Calu3 (cell line): ENCODE measurements around the gene SLC26A3. TPM values are rescaled to one million over a fixed set of nuclear protein-coding genes. Genes with fewer than 3 reads are reported as not detected.

ENCODE experiments used
- BruUV-seq: library from RNA; stranded (reverse); fragments of 400-500 nt; replicated peaks from 2 replicates; lab custom pipeline; 2021; lab: Mats Ljungman, UMichigan
- CTCF ChIA-PET: fragments of 300-600 bp; sonication (Branson Sonifier 250); formaldehyde crosslinking; loops from one replicate; lab custom pipeline; 2022; ENCODE audit warnings: antibody characterized with exemption; lab: Charles Lee
- DNase-seq: peaks from one replicate; pipeline ENCODE4 v3.0.0; 2022
- H3K27ac Mint-ChIP-seq: one replicate; pipeline ENCODE4 v1.8.0; 2022; ENCODE audit warnings: mixed read lengths; ENCODE audit not compliant: unreplicated experiment
- H3K27me3 Mint-ChIP-seq: one replicate; pipeline ENCODE4 v1.8.0; 2022; ENCODE audit warnings: mixed read lengths; ENCODE audit not compliant: unreplicated experiment
- H3K36me3 Mint-ChIP-seq: one replicate; pipeline ENCODE4 v1.8.0; 2022; ENCODE audit warnings: mild to moderate bottlenecking, moderate library complexity, mixed read lengths; ENCODE audit not compliant: insufficient read depth, unreplicated experiment
- H3K4me1 Mint-ChIP-seq: one replicate; pipeline ENCODE4 v1.8.0; 2022; ENCODE audit warnings: mild to moderate bottlenecking, low read depth, mixed read lengths; ENCODE audit not compliant: unreplicated experiment
- H3K4me3 Mint-ChIP-seq: one replicate; pipeline ENCODE4 v1.8.0; 2022; ENCODE audit warnings: mild to moderate bottlenecking, low read depth, moderate library complexity, mixed read lengths; ENCODE audit not compliant: unreplicated experiment
- H3K9me3 Mint-ChIP-seq: one replicate; pipeline ENCODE4 v1.8.0; 2022; ENCODE audit warnings: low read depth, mixed read lengths; ENCODE audit not compliant: unreplicated experiment
- intact Hi-C: fragments of 100-400 bp; cut with micrococcal nuclease; formaldehyde crosslinking; loops from one replicate; pipeline ENCODE4 v1.10.0; 2022; ENCODE audit not compliant: unreplicated experiment
- total RNA-seq: library from RNA; stranded (reverse); gene quantifications from 2 replicates; pipeline ENCODE4 v1.2.3, GENCODE V29; 2022
- TF ChIP-seq, protein P1 (sequence below): fragments of 200-600 bp; IDR thresholded peaks from one replicate; pipeline ENCODE4 v1.8.0; 2022; ENCODE audit warnings: antibody characterized with exemption; ENCODE audit not compliant: unreplicated experiment

SLC26A3 gene
- total RNA-seq, 1 experiment from 2014 or later: not detected

- Mint-ChIP-seq H3K36me3 (no peaks in the 10 kb centered on the region), H3K9me3 (no peaks in the 10 kb centered on the region), H3K4me1 (no peaks in the 10 kb centered on the region), H3K27ac (no peak overlapping the region), H3K27me3 (peaks cover 26% of the 10 kb centered on the region), H3K4me3 (no peak overlapping the region)
- no TSS peak for BruUV-seq
- intact Hi-C loops: no loop called here
- no peak for DNase-seq
- CTCF ChIA-PET: no interaction called here
- TF ChIP-seq, protein P1, sequence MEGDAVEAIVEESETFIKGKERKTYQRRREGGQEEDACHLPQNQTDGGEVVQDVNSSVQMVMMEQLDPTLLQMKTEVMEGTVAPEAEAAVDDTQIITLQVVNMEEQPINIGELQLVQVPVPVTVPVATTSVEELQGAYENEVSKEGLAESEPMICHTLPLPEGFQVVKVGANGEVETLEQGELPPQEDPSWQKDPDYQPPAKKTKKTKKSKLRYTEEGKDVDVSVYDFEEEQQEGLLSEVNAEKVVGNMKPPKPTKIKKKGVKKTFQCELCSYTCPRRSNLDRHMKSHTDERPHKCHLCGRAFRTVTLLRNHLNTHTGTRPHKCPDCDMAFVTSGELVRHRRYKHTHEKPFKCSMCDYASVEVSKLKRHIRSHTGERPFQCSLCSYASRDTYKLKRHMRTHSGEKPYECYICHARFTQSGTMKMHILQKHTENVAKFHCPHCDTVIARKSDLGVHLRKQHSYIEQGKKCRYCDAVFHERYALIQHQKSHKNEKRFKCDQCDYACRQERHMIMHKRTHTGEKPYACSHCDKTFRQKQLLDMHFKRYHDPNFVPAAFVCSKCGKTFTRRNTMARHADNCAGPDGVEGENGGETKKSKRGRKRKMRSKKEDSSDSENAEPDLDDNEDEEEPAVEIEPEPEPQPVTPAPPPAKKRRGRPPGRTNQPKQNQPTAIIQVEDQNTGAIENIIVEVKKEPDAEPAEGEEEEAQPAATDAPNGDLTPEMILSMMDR: no peak
These were observed 17.9 kb downstream of the SLC26A3 start for GRCh38 chr7:107785170-107785569.

GRCh38 chr7:107783648-107784047 lies 19.4 kb downstream of the SLC26A3 start:
- H3K9me3 Mint-ChIP-seq: no peaks in the 10 kb centered on the region
- no peak overlapping the region for H3K4me3 Mint-ChIP-seq
- no peak overlapping the region for H3K27ac Mint-ChIP-seq
- TF ChIP-seq, protein P1: no peak
- DNase-seq: no peak
- BruUV-seq: no TSS peak
- CTCF ChIA-PET: no interaction called here
- no peaks in the 10 kb centered on the region for H3K36me3 Mint-ChIP-seq
- intact Hi-C loops: no loop called here
- no peaks in the 10 kb centered on the region for H3K4me1 Mint-ChIP-seq
- H3K27me3 Mint-ChIP-seq: peaks cover 24% of the 10 kb centered on the region

GRCh38 chr7:107782374-107782773 lies 20.6 kb downstream of the SLC26A3 start:
- Mint-ChIP-seq H3K4me3 (no peak overlapping the region), H3K27ac (no peak overlapping the region), H3K9me3 (no peaks in the 10 kb centered on the region), H3K36me3 (no peaks in the 10 kb centered on the region), H3K27me3 (peaks cover 17% of the 10 kb centered on the region), H3K4me1 (no peaks in the 10 kb centered on the region)
- intact Hi-C loops: no loop called here
- DNase-seq: no peak
- CTCF ChIA-PET: no interaction called here
- BruUV-seq: no TSS peak
- TF ChIP-seq, protein P1: no peak

DNA sequence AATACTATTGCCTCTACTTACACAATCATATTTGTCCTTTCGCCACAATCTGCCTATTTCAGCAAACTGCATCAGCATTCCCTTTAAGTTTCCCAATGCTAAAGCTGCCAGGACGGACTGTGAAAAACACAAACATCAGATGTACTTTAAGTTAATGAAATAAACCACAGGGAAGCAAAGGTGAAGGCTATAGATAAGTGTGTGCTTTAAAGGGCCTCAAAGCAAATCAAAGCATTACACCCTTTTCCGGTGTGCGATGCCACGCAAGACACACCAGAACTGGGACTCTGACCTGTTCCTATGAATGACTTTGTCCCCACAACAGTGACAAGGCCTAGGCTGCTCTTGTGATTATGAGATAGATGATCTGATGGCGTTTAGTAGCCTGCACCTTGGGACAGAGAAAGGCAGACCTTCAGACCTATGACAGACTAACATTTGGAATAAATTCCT lies 23.4 kb downstream of the SLC26A3 start:
- H3K36me3 Mint-ChIP-seq: no peaks in the 10 kb centered on the region
- CTCF ChIA-PET: interaction anchor here (0.7 kb wide), 1 partner anchor 95 kb away, joined by 3 read pairs; no protein-coding TSS in a partner anchor
- no peaks in the 10 kb centered on the region for H3K4me1 Mint-ChIP-seq
- no peaks in the 10 kb centered on the region for H3K9me3 Mint-ChIP-seq
- no peak overlapping the region for H3K4me3 Mint-ChIP-seq
- BruUV-seq: no TSS peak
- DNase-seq: no peak
- no peaks in the 10 kb centered on the region for H3K27me3 Mint-ChIP-seq
- intact Hi-C loops: no loop called here
- TF ChIP-seq, protein P1: no peak
- H3K27ac Mint-ChIP-seq: no peak overlapping the region
